Activated T-cell treated with anti-CD3 and anti-CD28 coated beads, Interleukin-2, amount 50 U/mL, for 24 hours (primary cell): ENCODE measurements around the gene MED17.

Experiments
- DNase-seq: peaks from one replicate; pipeline ENCODE4 v3.0.0-alpha.2; 2020
- H3K27ac Mint-ChIP-seq: 2 replicates; pipeline ENCODE4 v1.8.0; 2020; ENCODE audit warnings: mild to moderate bottlenecking, mixed read lengths
- H3K27me3 Mint-ChIP-seq: 2 replicates; pipeline ENCODE4 v1.8.0; 2020; ENCODE audit warnings: mixed read lengths
- H3K36me3 Mint-ChIP-seq: 2 replicates; pipeline ENCODE4 v1.8.0; 2020; ENCODE audit warnings: low read depth, mixed read lengths
- H3K4me1 Mint-ChIP-seq: 2 replicates; pipeline ENCODE4 v1.8.0; 2020; ENCODE audit warnings: low read depth, mixed read lengths
- H3K4me3 Mint-ChIP-seq: 2 replicates; pipeline ENCODE4 v1.8.0; 2020; ENCODE audit warnings: mild to moderate bottlenecking, moderate library complexity, mixed read lengths
- H3K9me3 Mint-ChIP-seq: 2 replicates; pipeline ENCODE4 v1.8.0; 2020; ENCODE audit warnings: mixed read lengths

The MED17 gene

GRCh38 chr11:93843906-93844305, 59.8 kb downstream of the MED17 start:
- Mint-ChIP-seq H3K36me3 (no peaks in the 10 kb centered on the region), H3K9me3 (no peaks in the 10 kb centered on the region), H3K27ac (no peak overlapping the region), H3K4me1 (no peaks in the 10 kb centered on the region), H3K27me3 (peaks cover 15% of the 10 kb centered on the region), H3K4me3 (no peak overlapping the region)
- no peak for DNase-seq

- DNase-seq: no peak
- Mint-ChIP-seq H3K4me3 (no peak overlapping the region), H3K4me1 (peaks cover 2% of the 10 kb centered on the region), H3K9me3 (no peaks in the 10 kb centered on the region), H3K36me3 (no peaks in the 10 kb centered on the region), H3K27me3 (peaks cover 21% of the 10 kb centered on the region), H3K27ac (no peak overlapping the region)
These were observed 60.5 kb downstream of the MED17 start for GRCh38 chr11:93844568-93844967.

- peaks cover 5% of the 10 kb centered on the region for H3K4me1 Mint-ChIP-seq
- peaks cover 24% of the 10 kb centered on the region for H3K27me3 Mint-ChIP-seq
- H3K36me3 Mint-ChIP-seq: no peaks in the 10 kb centered on the region
- no peak for DNase-seq
- H3K9me3 Mint-ChIP-seq: no peaks in the 10 kb centered on the region
- H3K4me3 Mint-ChIP-seq: no peak overlapping the region
- no peak overlapping the region for H3K27ac Mint-ChIP-seq
These were observed 61.4 kb downstream of the MED17 start for GRCh38 chr11:93845181-93846092.

- Mint-ChIP-seq H3K27ac (no peak overlapping the region), H3K4me3 (no peak overlapping the region), H3K9me3 (no peaks in the 10 kb centered on the region), H3K4me1 (peaks cover 5% of the 10 kb centered on the region), H3K36me3 (no peaks in the 10 kb centered on the region), H3K27me3 (peaks cover 33% of the 10 kb centered on the region)
- no peak for DNase-seq
These were observed 62.3 kb downstream of the MED17 start for GRCh38 chr11:93846411-93846810.

DNA sequence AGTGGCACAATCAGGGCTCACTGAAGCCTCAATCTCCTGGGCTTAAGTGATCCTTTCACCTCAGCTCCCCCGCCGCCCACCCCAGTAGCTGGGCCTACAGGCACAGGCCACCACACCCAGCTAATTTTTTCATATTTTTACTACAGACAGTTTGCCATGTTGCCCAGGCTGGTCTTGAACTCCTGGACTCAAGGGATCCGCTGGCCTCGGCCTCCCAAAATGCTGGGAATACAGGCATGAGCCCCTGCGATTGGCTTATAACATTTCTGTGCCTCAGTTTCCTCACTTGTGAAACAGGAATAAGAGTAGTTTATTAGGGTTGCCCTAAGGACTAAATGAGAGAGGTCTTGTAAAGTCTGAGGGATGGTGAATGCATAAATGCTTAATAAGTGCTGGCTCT, 65.1 kb downstream of the MED17 start:
- Mint-ChIP-seq H3K27me3 (peaks cover 49% of the 10 kb centered on the region), H3K4me3 (no peak overlapping the region)

GRCh38 chr11:93849751-93850593, 65.9 kb downstream of the MED17 start:
- H3K4me3 Mint-ChIP-seq: no peak overlapping the region
- DNase-seq: no peak
- peaks cover 5% of the 10 kb centered on the region for H3K4me1 Mint-ChIP-seq
- H3K27me3 Mint-ChIP-seq: peaks cover 49% of the 10 kb centered on the region
- no peaks in the 10 kb centered on the region for H3K9me3 Mint-ChIP-seq
- H3K27ac Mint-ChIP-seq: no peak overlapping the region
- no peaks in the 10 kb centered on the region for H3K36me3 Mint-ChIP-seq

More for the DNA sequence above, 65.1 kb downstream of the MED17 start:
- H3K36me3 Mint-ChIP-seq: no peaks in the 10 kb centered on the region
- no peaks in the 10 kb centered on the region for H3K9me3 Mint-ChIP-seq
- H3K27ac Mint-ChIP-seq: no peak overlapping the region
- DNase-seq: no peak
- peaks cover 5% of the 10 kb centered on the region for H3K4me1 Mint-ChIP-seq

GRCh38 chr11:93850594-93851018, 66.5 kb downstream of the MED17 start, which contains the start of gene VSTM5:
VSTM5 (minus strand) TSS chr11:93850618; CDS start chr11:93850502, 116 bp downstream.
- Mint-ChIP-seq H3K27me3 (peaks cover 49% of the 10 kb centered on the region), H3K4me1 (peaks cover 5% of the 10 kb centered on the region), H3K9me3 (no peaks in the 10 kb centered on the region), H3K36me3 (no peaks in the 10 kb centered on the region), H3K4me3 (no peak within 1 kb of the TSS), H3K27ac (no peak within 1 kb of the TSS)
- no peak for DNase-seq

DNA sequence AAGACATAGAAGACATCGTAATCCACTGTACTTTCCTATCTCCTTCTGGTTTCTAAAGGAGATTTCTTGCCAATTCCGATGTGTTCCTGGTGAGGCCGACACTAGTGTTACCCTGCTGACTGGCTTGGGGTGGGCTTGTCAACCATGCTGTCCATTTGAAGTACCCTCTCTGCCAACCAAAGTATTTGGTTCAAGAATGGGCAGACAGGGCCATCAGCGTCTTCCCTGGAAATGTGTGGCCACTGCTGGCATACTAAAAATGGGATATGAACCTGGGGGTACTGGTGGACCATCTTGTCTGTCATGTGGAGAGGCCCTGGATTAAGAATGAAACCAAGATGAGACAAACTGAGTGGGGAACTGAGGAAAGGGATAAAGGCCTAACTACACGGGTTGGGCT, 68.2 kb downstream of the MED17 start:
- peaks cover 5% of the 10 kb centered on the region for H3K4me1 Mint-ChIP-seq
- peaks cover 48% of the 10 kb centered on the region for H3K27me3 Mint-ChIP-seq
- no peak overlapping the region for H3K4me3 Mint-ChIP-seq
- no peaks in the 10 kb centered on the region for H3K36me3 Mint-ChIP-seq
- no peaks in the 10 kb centered on the region for H3K9me3 Mint-ChIP-seq
- no peak overlapping the region for H3K27ac Mint-ChIP-seq
- DNase-seq: no peak

GRCh38 chr11:93857413-93858120, 73.5 kb downstream of the MED17 start:
- H3K36me3 Mint-ChIP-seq: no peaks in the 10 kb centered on the region
- no peaks in the 10 kb centered on the region for H3K4me1 Mint-ChIP-seq
- H3K27ac Mint-ChIP-seq: no peak overlapping the region
- DNase-seq: no peak
- peaks cover 8% of the 10 kb centered on the region for H3K27me3 Mint-ChIP-seq
- H3K9me3 Mint-ChIP-seq: no peaks in the 10 kb centered on the region
- no peak overlapping the region for H3K4me3 Mint-ChIP-seq

DNA sequence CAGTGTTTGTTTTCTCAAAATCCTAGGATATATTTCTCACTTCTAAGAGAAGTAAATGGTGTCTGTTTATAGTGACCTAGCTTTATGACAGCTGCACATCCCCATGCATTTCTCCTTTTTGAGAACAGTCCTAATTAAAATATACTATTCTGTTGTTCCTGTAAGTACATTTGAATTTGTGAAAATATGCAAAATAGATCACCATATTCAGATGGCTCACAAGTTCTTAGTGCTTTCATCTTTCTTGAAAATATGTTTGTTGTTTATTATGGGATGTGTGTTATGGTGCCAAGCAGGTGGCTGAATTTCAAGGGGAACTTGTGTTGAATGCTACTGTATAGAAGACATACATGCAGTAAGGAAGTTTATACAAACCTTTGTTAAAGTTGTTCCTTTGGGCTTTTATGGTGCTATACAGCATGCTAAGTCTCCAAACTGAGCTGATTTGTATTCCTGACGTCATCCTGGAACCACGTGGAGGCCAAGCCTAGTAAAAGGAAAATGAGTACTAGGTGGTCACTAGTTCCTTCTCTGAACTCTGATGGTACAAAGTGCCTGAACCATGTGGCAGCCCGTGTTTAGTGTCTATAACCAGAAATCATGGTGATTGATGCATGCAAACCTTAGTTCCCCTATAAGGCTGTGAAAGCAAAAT, 74.2 kb downstream of the MED17 start:
- H3K36me3 Mint-ChIP-seq: no peaks in the 10 kb centered on the region
- H3K4me3 Mint-ChIP-seq: no peak overlapping the region

DNA sequence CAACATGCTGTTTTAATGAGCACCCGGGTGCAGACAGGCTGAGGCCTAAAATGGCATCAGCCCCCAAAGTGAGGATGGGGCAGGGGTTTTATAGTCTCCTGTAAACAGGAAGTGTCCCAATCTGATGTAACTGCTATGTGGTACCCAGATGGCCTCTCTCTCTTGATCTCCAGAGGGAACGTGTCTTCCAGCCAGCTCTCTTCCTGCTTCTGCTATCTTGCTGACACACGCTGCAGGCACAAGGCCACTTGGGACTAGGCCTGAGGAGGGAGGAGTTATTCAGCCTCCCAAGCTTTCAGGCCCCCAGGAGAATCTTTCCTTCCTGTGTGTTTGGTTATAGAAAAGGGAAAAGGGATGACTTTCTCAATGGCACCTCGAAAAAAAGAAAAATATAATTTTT, 77.7 kb downstream of the MED17 start:
- no peak overlapping the region for H3K4me3 Mint-ChIP-seq
- no peak for DNase-seq
- H3K27ac Mint-ChIP-seq: no peak overlapping the region
- no peaks in the 10 kb centered on the region for H3K4me1 Mint-ChIP-seq
- H3K9me3 Mint-ChIP-seq: no peaks in the 10 kb centered on the region
- peaks cover 3% of the 10 kb centered on the region for H3K27me3 Mint-ChIP-seq
- no peaks in the 10 kb centered on the region for H3K36me3 Mint-ChIP-seq

More for the DNA sequence above, 74.2 kb downstream of the MED17 start:
- no peak for DNase-seq
- Mint-ChIP-seq H3K27me3 (peaks cover 2% of the 10 kb centered on the region), H3K27ac (no peak overlapping the region), H3K9me3 (no peaks in the 10 kb centered on the region), H3K4me1 (no peaks in the 10 kb centered on the region)
